GM12878 (cell line): Measurements from ENCODE around the gene PPP1R3C. TPM values are rescaled to one million over a fixed set of nuclear protein-coding genes. Genes with fewer than 3 reads are reported as not detected.

Experiments
- ATAC-seq: fragments of 200-7000 bp; cut with Tn5 transposase; 3 replicates; pipeline ENCODE4 v1.9.1; 2020; ENCODE audit warnings: mild to moderate bottlenecking, moderate library complexity
- BruUV-seq: library from RNA; stranded (reverse); fragments of 400-500 nt; replicated peaks from 2 replicates; lab custom pipeline; 2021; lab: Mats Ljungman, UMichigan
- CTCF ChIA-PET: fragments of 300-600 bp; sonication (Branson Sonifier 250); formaldehyde crosslinking; extraction: SDS; loops from one replicate; lab custom pipeline; 2021; ENCODE audit warnings: inconsistent platforms; lab: Yijun Ruan, JAX
- POLR2A ChIA-PET: fragments of 350-600 bp; formaldehyde crosslinking; extraction: SDS; loops from one replicate; lab custom pipeline; 2021; ENCODE audit warnings: inconsistent platforms; lab: Charles Lee
- RAD21 ChIA-PET: fragments of 300-600 bp; sonication (Branson Sonifier 250); formaldehyde crosslinking; loops from one replicate; lab custom pipeline; 2023; ENCODE audit warnings: antibody characterized with exemption; ENCODE audit not compliant: unreplicated experiment; lab: Charles Lee
- SMC1A ChIA-PET: fragments of 300-600 bp; sonication (Branson Sonifier 250); formaldehyde crosslinking; loops from one replicate; lab custom pipeline; 2023; ENCODE audit not compliant: unreplicated experiment, uncharacterized antibody; lab: Charles Lee
- DNase-seq: peaks from one replicate; pipeline ENCODE4 v3.0.0-alpha.2; 2011; ENCODE audit warnings: low read depth, low spot score
- FAIRE-seq: peaks from 3 replicates; lab custom pipeline; 2011; peaks lifted over from hg19 to GRCh38; lab: Jason Lieb, UNC
- H2AFZ ChIP-seq: 2 replicates; pipeline ENCODE4 v1.6.0; 2011; ENCODE audit warnings: low read depth, low read length, control low read depth; ENCODE audit not compliant: control insufficient read depth
- H3K27ac ChIP-seq: 2 replicates; pipeline ENCODE4 v1.5.1; 2011; ENCODE audit warnings: control low read depth; ENCODE audit not compliant: control insufficient read depth, insufficient read depth
- H3K27me3 ChIP-seq, 2 experiments: replicated peaks in 1 of 2; 2 replicates each; pipeline versions ENCODE4 v1.6.0 to v1.6.1; 2011; ENCODE audit warnings: low read length in 1 of 2; ENCODE audit not compliant: control insufficient read depth in 2 of 2, insufficient read depth in 2 of 2
- H3K36me3 ChIP-seq, 2 experiments: 2 replicates each; pipeline ENCODE4 v1.5.1; 2011; ENCODE audit warnings: low read length in 1 of 2; ENCODE audit not compliant: control insufficient read depth in 2 of 2, insufficient read depth in 2 of 2
- H3K4me1 ChIP-seq: 2 replicates; pipeline ENCODE4 v1.6.1; 2011; ENCODE audit warnings: mild to moderate bottlenecking, low read length, moderate library complexity, mixed read lengths; ENCODE audit not compliant: control insufficient read depth, insufficient read depth
- H3K4me2 ChIP-seq: 2 replicates; pipeline ENCODE4 v1.6.0; 2011; ENCODE audit warnings: control low read depth; ENCODE audit not compliant: control insufficient read depth, insufficient read depth
- H3K4me3 ChIP-seq: fragments of 200-600 bp; sonication (generic); 2 replicates; pipeline ENCODE4 v1.5.1; 2016
- H3K79me2 ChIP-seq: 2 replicates; pipeline ENCODE4 v1.6.0; 2011; ENCODE audit warnings: low read length; ENCODE audit not compliant: control insufficient read depth, insufficient read depth
- H3K9ac ChIP-seq: 2 replicates; pipeline ENCODE4 v1.8.0; 2011; ENCODE audit warnings: low read length, control low read depth, mixed read lengths; ENCODE audit not compliant: control insufficient read depth, insufficient read depth
- H3K9me3 ChIP-seq: replicated peaks from 3 replicates; pipeline ENCODE4 v1.5.1; 2011; ENCODE audit warnings: mild to moderate bottlenecking, low read length; ENCODE audit not compliant: control insufficient read depth, insufficient read depth
- H4K20me1 ChIP-seq: 2 replicates; pipeline ENCODE4 v1.6.0; 2011; ENCODE audit not compliant: control insufficient read depth, insufficient read depth
- ATF3 ChIP-seq: IDR thresholded peaks from 2 replicates; pipeline ENCODE4 v1.6.1; 2011; ENCODE audit warnings: low read depth, mild to moderate bottlenecking, low read length, moderate library complexity, borderline replicate concordance; ENCODE audit errors: extremely low read depth
- BHLHE40 ChIP-seq, 2 experiments: fragments of 450-650 bp in 1 of 2; IDR thresholded peaks; 2 replicates each; pipeline ENCODE4 v1.6.1; 2011 to 2017; ENCODE audit warnings: low read depth in 2 of 2, borderline replicate concordance in 1 of 2, improper control_type of control experiment in 1 of 2, low read length in 1 of 2, mild to moderate bottlenecking in 1 of 2
- BMI1 ChIP-seq: fragments of 450-650 bp; IDR thresholded peaks from 2 replicates; pipeline ENCODE4 v1.6.1; 2016; ENCODE audit warnings: mild to moderate bottlenecking, moderate library complexity, borderline replicate concordance
- CREM ChIP-seq: IDR thresholded peaks from 2 replicates; pipeline ENCODE4 v1.6.1; 2014; ENCODE audit warnings: antibody characterized with exemption, low read depth
- CTCF ChIP-seq, 3 experiments: IDR thresholded peaks in 2 of 3; conservative IDR thresholded peaks in 1 of 3; 2 replicates each; pipeline ENCODE4 v1.5.1; 2011; ENCODE audit warnings: low read depth in 3 of 3, low read length in 3 of 3, mild to moderate bottlenecking in 3 of 3, control low read depth in 2 of 3, moderate library complexity in 2 of 3, inconsistent platforms in 1 of 3, mixed read lengths in 1 of 3; ENCODE audit not compliant: control insufficient read depth in 2 of 3, insufficient read depth in 1 of 3; ENCODE audit errors: extremely low read depth in 1 of 3
- HCFC1 ChIP-seq: fragments of 150-350 bp; IDR thresholded peaks from 2 replicates; pipeline ENCODE4 v1.6.1; 2014; ENCODE audit warnings: low read length
- MYB ChIP-seq: fragments of 150-350 bp; IDR thresholded peaks from 2 replicates; pipeline ENCODE4 v1.6.1; 2014; ENCODE audit warnings: mild to moderate bottlenecking, low read depth, low read length, borderline replicate concordance
- NBN ChIP-seq: fragments of 450-650 bp; IDR thresholded peaks from 2 replicates; pipeline ENCODE4 v1.6.1; 2016
- NR2C1 ChIP-seq: fragments of 450-650 bp; IDR thresholded peaks from 2 replicates; pipeline ENCODE4 v1.6.1; 2017; ENCODE audit warnings: antibody characterized with exemption, mild to moderate bottlenecking, moderate library complexity
- NRF1 ChIP-seq: conservative IDR thresholded peaks from 2 replicates; pipeline ENCODE4 v1.6.1; 2011; ENCODE audit warnings: mild to moderate bottlenecking, low read depth, low read length, improper control_type of control experiment
- PAX8 ChIP-seq: fragments of 450-650 bp; IDR thresholded peaks from 2 replicates; pipeline ENCODE4 v1.6.1; 2017; ENCODE audit warnings: mild to moderate bottlenecking, moderate library complexity
- PML ChIP-seq: IDR thresholded peaks from 2 replicates; pipeline ENCODE4 v1.6.1; 2012; ENCODE audit warnings: low read length, inconsistent platforms
- SUPT20H ChIP-seq: IDR thresholded peaks from 2 replicates; pipeline ENCODE4 v1.6.1; 2011; ENCODE audit warnings: low read depth, mild to moderate bottlenecking, low read length, moderate library complexity, borderline replicate concordance; ENCODE audit not compliant: control insufficient read depth
- TAF1 ChIP-seq: IDR thresholded peaks from 2 replicates; pipeline ENCODE4 v1.6.1; 2011; ENCODE audit warnings: mild to moderate bottlenecking, low read depth, low read length, borderline replicate concordance
- TARDBP ChIP-seq: IDR thresholded peaks from 2 replicates; pipeline ENCODE4 v1.6.1; 2016; ENCODE audit warnings: borderline replicate concordance
- TCF7 ChIP-seq: IDR thresholded peaks from 2 replicates; pipeline ENCODE4 v1.6.1; 2014; ENCODE audit warnings: antibody characterized with exemption, borderline replicate concordance
- ZBTB40 ChIP-seq: fragments of 450-650 bp; IDR thresholded peaks from 2 replicates; pipeline ENCODE4 v1.6.1; 2016; ENCODE audit warnings: mild to moderate bottlenecking, moderate library complexity, borderline replicate concordance
- WGBS: methylation state at CpG from one replicate; pipeline ENCODE4 v1.1.6; 2016; ENCODE audit warnings: low lambda C conversion rate; ENCODE audit not compliant: insufficient replicate concordance, insufficient coverage; ENCODE audit errors: missing lambda C conversion rate; 5-methylcytosine and 5-hydroxymethylcytosine counted together
- in situ Hi-C: fragments of 300-500 bp; cut with MboI; formaldehyde crosslinking; loops from 9 replicates; pipeline ENCODE4 v1.14.3; 2018; ENCODE audit warnings: mixed read lengths
- intact Hi-C: fragments of 100-400 bp; cut with micrococcal nuclease; formaldehyde crosslinking; loops from one replicate; pipeline ENCODE4 v1.14.2; 2022; ENCODE audit not compliant: unreplicated experiment
- polyA plus RNA-seq, 11 experiments: library from polyadenylated mRNA; depleted of rRNA in 4 of 11; unstranded in 6 of 11; stranded (reverse) in 5 of 11; fragments of >200 nt; fragmentation: Nextera tagmentation in 4 of 11; fragmentation: Illumina TruSeq in 1 of 11; extraction: Ambion mirVana in 4 of 11; extraction: Trizol in 1 of 11; gene quantifications; 1 replicate in 1 of 11; 2 replicates in 10 of 11; pipeline versions ENCODE4 v1.2.1 to v1.2.3, GENCODE V29; 2011 to 2016; ENCODE audit warnings: inconsistent platforms in 2 of 11, missing spikeins in 2 of 11, low read depth in 1 of 11
- total RNA-seq, 4 experiments: library from RNA; depleted of rRNA in 3 of 4; stranded (reverse); fragments of >200 nt in 3 of 4; fragmentation: Illumina TruSeq in 1 of 4; extraction: Trizol in 1 of 4; gene quantifications; 2 replicates each; pipeline versions ENCODE4 v1.2.1 to v1.2.3, GENCODE V29; 2013 to 2021

The PPP1R3C gene
- total and polyA plus RNA-seq, 10 of the 15 experiments (the other 5 are each of a cell fraction or from before 2014, with no cell fraction given): 0.01 to 0.08 (median 0.04) TPM; not detected in 6

GRCh38 chr10:91628383-91628782 lies 4.5 kb downstream of the PPP1R3C start:
- DNase-seq (no peak), FAIRE-seq (no peak), ATAC-seq (no peak)
- 40% methylated on average over 1 of the region's 1 CpG for WGBS
- ChIA-PET SMC1A (no interaction called here), POLR2A (no interaction called here), CTCF (interaction anchor here (0.6 kb wide), 1 partner anchor 65 kb away, joined by 3 read pairs; no protein-coding TSS in a partner anchor), RAD21 (no interaction called here)
- Histone ChIP-seq H3K79me2 (no peaks in the 10 kb centered on the region), H3K27ac (no peak overlapping the region), H3K4me3 (no peak overlapping the region), H2AFZ (no peak overlapping the region), H3K36me3 (no peaks in the 10 kb centered on the region), H3K4me1 (no peaks in the 10 kb centered on the region), H3K4me2 (no peak overlapping the region), H3K9ac (no peak overlapping the region), H4K20me1 (no peaks in the 10 kb centered on the region), H3K9me3 (no peaks in the 10 kb centered on the region; the same call in 2 of the 3 replicates), H3K27me3 (peaks cover 3 to 7% of the 10 kb centered on the region in 2 experiments; a peak in 3 of 4 replicates)
- in situ Hi-C loops: no loop called here
- intact Hi-C loops: no loop called here
- BruUV-seq: no TSS peak
- TF ChIP-seq CREM (no peak), HCFC1 (no peak), BHLHE40 (IDR thresholded peaks at IDR 0.05; ENCODE audit: borderline replicate concordance in 1 of 2, low read depth in 2 of 2, low read length in 1 of 2) (no peak), TARDBP (no peak), PML (no peak), ATF3 (no peak), TAF1 (no peak), SUPT20H (no peak), ZBTB40 (no peak), BMI1 (no peak), NRF1 (no peak), NBN (no peak), CTCF (IDR thresholded peaks at IDR 0.05 in 2 of 3, conservative IDR thresholded peaks at IDR 0.05 in 1 of 3; ENCODE audit: control insufficient read depth in 2 of 3, extremely low read depth in 1 of 3, insufficient read depth in 1 of 3, low read depth in 3 of 3, low read length in 3 of 3) (no peak), NR2C1 (no peak), TCF7 (no peak), MYB (no peak), PAX8 (no peak)
